HepG2 (cell line): ENCODE data around the gene IFNAR1. TPM values are rescaled to one million over a fixed set of nuclear protein-coding genes. Genes with fewer than 3 reads are reported as not detected.
"Not testable (repeated sequence)": the region's sequence is repeated elsewhere in the genome, so short reads cannot be mapped to it uniquely, and the experiment has no call there.

ENCODE experiments used
- ATAC-seq: fragments of 200-7000 bp; cut with Tn5 transposase; 3 replicates; pipeline ENCODE4 v1.9.1; 2020; ENCODE audit warnings: mild to moderate bottlenecking, moderate library complexity
- BruUV-seq: library from RNA; stranded (reverse); fragments of 400-500 nt; replicated peaks from 2 replicates; lab custom pipeline; 2021; lab: Mats Ljungman, UMichigan
- CTCF ChIA-PET: fragments of 300-600 bp; formaldehyde crosslinking; extraction: SDS; loops from one replicate; lab custom pipeline; 2021; ENCODE audit warnings: low total read pairs, inconsistent platforms, low intra/inter-chr PET ratio; lab: Yijun Ruan, JAX
- POLR2A ChIA-PET: fragments of 350-600 bp; sonication (Branson Sonifier 250); formaldehyde crosslinking; loops from one replicate; lab custom pipeline; 2020; ENCODE audit warnings: antibody characterized with exemption, inconsistent platforms; lab: Yijun Ruan, JAX
- DNase-seq: peaks from one replicate; pipeline ENCODE4 v3.0.0-alpha.2; 2015; ENCODE audit warnings: low spot score
- FAIRE-seq: peaks from 3 replicates; lab custom pipeline; 2011; peaks lifted over from hg19 to GRCh38; lab: Jason Lieb, UNC
- H2AFZ ChIP-seq: one replicate; pipeline ENCODE4 v1.6.1; 2011; ENCODE audit warnings: low read length, inconsistent platforms
- H3K27ac ChIP-seq: fragments of 300-600 bp; 3 replicates; pipeline ENCODE4 v1.8.0; 2011; ENCODE audit warnings: mixed run types, mild to moderate bottlenecking, mixed read lengths, low read length, inconsistent platforms; ENCODE audit not compliant: insufficient read depth; ENCODE audit errors: extremely low read length
- H3K27me3 ChIP-seq, 2 experiments: fragments of 200-600 bp in 1 of 2; 2 replicates in 1 of 2; 3 replicates in 1 of 2; pipeline versions ENCODE4 v1.6.0 to v1.8.0; 2011; ENCODE audit warnings: low read length in 2 of 2, mild to moderate bottlenecking in 2 of 2, moderate library complexity in 2 of 2, inconsistent platforms in 1 of 2; ENCODE audit not compliant: insufficient read depth in 2 of 2, control insufficient read depth in 1 of 2
- H3K36me3 ChIP-seq, 2 experiments: fragments of 200-600 bp in 1 of 2; replicated peaks in 1 of 2; 2 replicates in 1 of 2; 3 replicates in 1 of 2; pipeline versions ENCODE4 v1.5.1 to v1.8.0; 2011; ENCODE audit warnings: low read length in 2 of 2, inconsistent platforms in 1 of 2; ENCODE audit not compliant: insufficient read depth in 2 of 2, control insufficient read depth in 1 of 2
- H3K4me1 ChIP-seq: 2 replicates; pipeline ENCODE4 v1.5.1; 2012; ENCODE audit warnings: low read length, inconsistent platforms; ENCODE audit not compliant: insufficient read depth
- H3K4me2 ChIP-seq: 2 replicates; pipeline ENCODE4 v1.6.0; 2011; ENCODE audit warnings: low read depth, low read length, inconsistent platforms
- H3K4me3 ChIP-seq, 3 experiments: fragments of 200-600 bp in 1 of 3; sonication (generic), shearing (Covaris generic) in 1 of 3; replicated peaks in 1 of 3; 2 replicates each; pipeline ENCODE4 v1.5.1; 2011 to 2016; ENCODE audit warnings: low read length in 3 of 3, inconsistent platforms in 2 of 3, low read depth in 2 of 3, mild to moderate bottlenecking in 2 of 3, control low read depth in 1 of 3, mixed read lengths in 1 of 3; ENCODE audit not compliant: insufficient read depth in 1 of 3
- H3K79me2 ChIP-seq: one replicate; pipeline ENCODE4 v1.6.1; 2011; ENCODE audit warnings: low read length, inconsistent platforms; ENCODE audit not compliant: insufficient read depth
- H3K9ac ChIP-seq: 2 replicates; pipeline ENCODE4 v1.6.0; 2011; ENCODE audit warnings: mild to moderate bottlenecking, low read depth, low read length, inconsistent platforms; ENCODE audit not compliant: insufficient read depth
- H3K9me3 ChIP-seq: 2 replicates; pipeline ENCODE4 v1.5.1; 2012; ENCODE audit warnings: mild to moderate bottlenecking, low read length
- H4K20me1 ChIP-seq: 2 replicates; pipeline ENCODE4 v1.6.0; 2011; ENCODE audit warnings: inconsistent platforms, mild to moderate bottlenecking, low read length, moderate library complexity; ENCODE audit not compliant: insufficient read depth
- BCL6 ChIP-seq: IDR thresholded peaks from 2 replicates; pipeline ENCODE4 v1.6.1; 2016; ENCODE audit warnings: missing genetic modification reagents, missing compliant biosample characterization
- DBP ChIP-seq: sonication (generic); formaldehyde crosslinking; IDR thresholded peaks from 2 replicates; pipeline ENCODE4 v1.4.0; 2020; ENCODE audit warnings: missing genetic modification reagents; ENCODE audit errors: not compliant biosample characterization
- NR3C1 ChIP-seq: sonication (generic); formaldehyde crosslinking; IDR thresholded peaks from 2 replicates; pipeline ENCODE4 v1.4.0; 2020; ENCODE audit warnings: missing genetic modification reagents
- PAWR ChIP-seq: sonication (generic); formaldehyde crosslinking; IDR thresholded peaks from 2 replicates; pipeline ENCODE4 v1.4.0; 2020; ENCODE audit warnings: missing genetic modification reagents, mild to moderate bottlenecking, borderline replicate concordance
- ZNF3 ChIP-seq: IDR thresholded peaks from 2 replicates; pipeline ENCODE4 v1.7.0; 2017; ENCODE audit warnings: inconsistent platforms
- ZNF430 ChIP-seq: sonication (generic); formaldehyde crosslinking; IDR thresholded peaks from 2 replicates; pipeline ENCODE4 v1.9.0; 2021; ENCODE audit warnings: mild to moderate bottlenecking, missing genetic modification reagents
- ZNF720 ChIP-seq: sonication (generic); formaldehyde crosslinking; IDR thresholded peaks from 2 replicates; pipeline ENCODE4 v1.4.0; 2020; ENCODE audit warnings: missing genetic modification reagents
- WGBS: methylation state at CpG from one replicate; pipeline ENCODE4 v1.1.6; 2017; ENCODE audit warnings: low lambda C conversion rate; 5-methylcytosine and 5-hydroxymethylcytosine counted together
- in situ Hi-C: cut with HindIII; loops from 2 replicates; pipeline ENCODE4 v1.10.0; 2017; ENCODE audit warnings: low pct_unique_long_range_greater_than_20kb; ENCODE audit not compliant: extremely low pct_ligation_motif_present
- intact Hi-C: fragments of 100-400 bp; cut with micrococcal nuclease; formaldehyde crosslinking; loops from one replicate; pipeline ENCODE4 v1.10.0; 2022; ENCODE audit not compliant: unreplicated experiment
- polyA plus RNA-seq, 8 experiments: library from polyadenylated mRNA; depleted of rRNA in 3 of 8; stranded (reverse) in 7 of 8; unstranded in 1 of 8; fragments of >200 nt; fragmentation: Illumina TruSeq in 4 of 8; extraction: Trizol in 4 of 8; gene quantifications; 2 replicates each; pipeline versions ENCODE4 v1.2.1 to v1.2.3, GENCODE V29; 2011 to 2016; ENCODE audit warnings: low read depth in 4 of 8, missing spikeins in 1 of 8, mixed read lengths in 1 of 8; ENCODE audit not compliant: insufficient read depth in 1 of 8
- total RNA-seq, 5 experiments: library from RNA; depleted of rRNA; stranded (reverse); fragments of >200 nt; fragmentation: Illumina TruSeq; extraction: Trizol; gene quantifications; 2 replicates each; pipeline ENCODE4 v1.2.3, GENCODE V29; 2016; ENCODE audit warnings: low read depth in 1 of 5
- TF ChIP-seq, protein P1 (sequence below): sonication (generic); formaldehyde crosslinking; IDR thresholded peaks from 2 replicates; pipeline ENCODE4 v1.4.0; 2020; ENCODE audit warnings: mild to moderate bottlenecking, missing genetic modification reagents
- TF ChIP-seq, protein P2 (sequence below): sonication (generic); formaldehyde crosslinking; IDR thresholded peaks from 2 replicates; pipeline ENCODE4 v1.4.0; 2020; ENCODE audit warnings: mild to moderate bottlenecking, missing genetic modification reagents

The IFNAR1 gene
- total and polyA plus RNA-seq, 2 of the 13 experiments (the other 11 are each of a cell fraction or from before 2014, with no cell fraction given) = 6.7 to 9.3 TPM

DNA sequence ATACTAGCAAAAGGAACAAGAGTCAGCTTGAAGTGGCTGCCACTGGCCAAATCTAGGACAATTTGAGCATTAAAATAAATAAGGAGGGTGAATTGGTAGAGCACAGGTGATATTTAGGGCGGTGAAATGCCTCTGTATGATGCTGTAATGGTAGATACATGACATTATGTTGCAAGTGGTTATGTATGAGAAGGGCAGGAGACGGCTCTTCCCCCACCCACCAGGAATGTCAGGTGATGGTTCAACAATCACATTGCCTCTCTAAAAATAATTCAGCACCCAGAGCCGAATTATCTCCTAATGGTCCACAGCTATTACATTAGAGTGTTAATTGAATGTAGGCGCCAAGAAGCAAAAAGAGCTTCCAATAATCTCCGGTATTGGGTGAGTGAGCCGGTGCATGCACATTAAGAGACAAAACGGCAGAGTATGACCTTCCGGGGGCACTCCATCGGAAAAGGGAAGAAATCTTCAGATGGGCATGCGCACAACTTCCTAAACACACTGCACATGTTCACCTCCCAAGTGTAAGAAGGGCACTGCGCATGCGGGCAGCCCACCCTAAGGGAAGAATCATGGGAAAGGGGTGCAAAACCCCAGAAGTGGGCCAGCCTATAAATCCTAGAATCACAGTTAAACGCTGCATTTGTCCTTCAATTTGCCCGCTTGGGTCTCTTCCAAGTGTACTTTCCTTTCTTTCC, 6.8 kb upstream of the IFNAR1 start:
- Histone ChIP-seq H3K4me3 (no peak overlapping the region), H3K36me3 (no peaks in the 10 kb centered on the region)
- POLR2A ChIA-PET = no interaction called here

DNA sequence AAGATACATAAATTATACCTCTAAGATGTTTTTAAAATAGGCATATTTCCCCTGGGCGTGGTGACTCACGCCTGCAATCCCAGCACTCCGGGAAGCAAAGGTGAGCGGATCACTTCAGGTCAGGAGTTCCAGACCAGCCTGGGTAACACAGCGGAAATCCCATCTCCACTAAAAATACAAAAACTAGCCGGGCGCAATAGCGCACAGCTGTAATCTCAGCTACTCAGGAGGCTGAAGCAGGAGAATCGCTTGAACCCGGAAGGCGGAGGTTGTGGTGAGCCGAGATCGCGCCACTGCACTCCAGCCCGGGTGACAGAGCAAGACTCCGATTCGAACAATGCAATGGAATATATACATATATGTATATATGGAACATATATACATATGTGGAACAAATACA, 3.8 kb upstream of the IFNAR1 start:
- H3K27me3 ChIP-seq, H3K4me2 ChIP-seq, H3K79me2 ChIP-seq, FAIRE-seq, POLR2A ChIA-PET, H3K4me3 ChIP-seq, H2AFZ ChIP-seq, CTCF ChIA-PET, intact Hi-C loops, DNase-seq, H3K9me3 ChIP-seq, H3K4me1 ChIP-seq, H3K9ac ChIP-seq, H4K20me1 ChIP-seq, BruUV-seq, in situ Hi-C loops, H3K27ac ChIP-seq, H3K36me3 ChIP-seq, ATAC-seq: not testable (repeated sequence)
- WGBS = 65% methylated on average over 17 of the region's 17 CpGs

More for the DNA sequence above, 6.8 kb upstream of the IFNAR1 start:
- in situ Hi-C loops = no loop called here
- H3K27me3 ChIP-seq = peaks cover 0 to 13% of the 10 kb centered on the region in 2 experiments; a peak in 1 of 5 replicates
- no peak overlapping the region for H3K27ac ChIP-seq
- H3K9me3 ChIP-seq = no peaks in the 10 kb centered on the region
- no peaks in the 10 kb centered on the region for H3K79me2 ChIP-seq
- intact Hi-C loops = no loop called here
- FAIRE-seq = no peak
- no peak overlapping the region for H3K4me2 ChIP-seq
- no peak for DNase-seq
- no peak overlapping the region for H3K9ac ChIP-seq
- no peak for ATAC-seq
- CTCF ChIA-PET = no interaction called here
- no peak overlapping the region for H2AFZ ChIP-seq
- WGBS = 70% methylated on average over 14 of the region's 14 CpGs
- H4K20me1 ChIP-seq = no peaks in the 10 kb centered on the region
- BruUV-seq = no TSS peak
- H3K4me1 ChIP-seq = no peaks in the 10 kb centered on the region
- TF ChIP-seq ZNF3 (CRISPR knock-in tag) (no peak), PAWR (CRISPR knock-in tag) (no peak), BCL6 (CRISPR knock-in tag) (no peak), DBP (CRISPR knock-in tag) (no peak), NR3C1 (CRISPR knock-in tag) (no peak), ZNF430 (CRISPR knock-in tag) (no peak), ZNF720 (CRISPR knock-in tag) (no peak)
- TF ChIP-seq, protein P1, sequence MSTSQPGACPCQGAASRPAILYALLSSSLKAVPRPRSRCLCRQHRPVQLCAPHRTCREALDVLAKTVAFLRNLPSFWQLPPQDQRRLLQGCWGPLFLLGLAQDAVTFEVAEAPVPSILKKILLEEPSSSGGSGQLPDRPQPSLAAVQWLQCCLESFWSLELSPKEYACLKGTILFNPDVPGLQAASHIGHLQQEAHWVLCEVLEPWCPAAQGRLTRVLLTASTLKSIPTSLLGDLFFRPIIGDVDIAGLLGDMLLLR = no peak
- TF ChIP-seq, protein P2, sequence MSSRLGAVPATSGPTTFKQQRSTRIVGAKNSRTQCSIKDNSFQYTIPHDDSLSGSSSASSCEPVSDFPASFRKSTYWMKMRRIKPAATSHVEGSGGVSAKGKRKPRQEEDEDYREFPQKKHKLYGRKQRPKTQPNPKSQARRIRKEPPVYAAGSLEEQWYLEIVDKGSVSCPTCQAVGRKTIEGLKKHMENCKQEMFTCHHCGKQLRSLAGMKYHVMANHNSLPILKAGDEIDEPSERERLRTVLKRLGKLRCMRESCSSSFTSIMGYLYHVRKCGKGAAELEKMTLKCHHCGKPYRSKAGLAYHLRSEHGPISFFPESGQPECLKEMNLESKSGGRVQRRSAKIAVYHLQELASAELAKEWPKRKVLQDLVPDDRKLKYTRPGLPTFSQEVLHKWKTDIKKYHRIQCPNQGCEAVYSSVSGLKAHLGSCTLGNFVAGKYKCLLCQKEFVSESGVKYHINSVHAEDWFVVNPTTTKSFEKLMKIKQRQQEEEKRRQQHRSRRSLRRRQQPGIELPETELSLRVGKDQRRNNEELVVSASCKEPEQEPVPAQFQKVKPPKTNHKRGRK (CRISPR knock-in tag) = no peak
- TF ChIP-seq, all 625 proteins: peak for 0
